CD14-positive monocyte (primary cell): Measurements from ENCODE around the gene CRABP2. TPM values are rescaled to one million over a fixed set of nuclear protein-coding genes. Genes with fewer than 3 reads are reported as not detected.

ENCODE experiments used
- DNase-seq, 3 donors: peaks; one replicate each; pipeline ENCODE4 v3.0.0-alpha.2; 2011 to 2022
- H2AFZ ChIP-seq: 2 replicates; pipeline ENCODE4 v1.6.0; 2012; ENCODE audit warnings: mild to moderate bottlenecking, low read depth, low read length, inconsistent platforms; ENCODE audit not compliant: insufficient read depth, poor library complexity, severe bottlenecking
- H3K27ac ChIP-seq, 2 donors: 1 replicate in 1 of 2; 2 replicates in 1 of 2; pipeline ENCODE4 v1.5.1; 2012 to 2013; ENCODE audit warnings: low read length in 2 of 2, control low read depth in 1 of 2, inconsistent platforms in 1 of 2, low read depth in 1 of 2, mild to moderate bottlenecking in 1 of 2
- H3K27me3 ChIP-seq, 2 donors: one replicate each; pipeline versions ENCODE4 v1.6.0 to v1.6.1; 2011 to 2013; ENCODE audit warnings: low read length in 2 of 2; ENCODE audit not compliant: control insufficient read depth in 2 of 2, insufficient read depth in 2 of 2
- H3K36me3 ChIP-seq, 2 donors: replicated peaks in 1 of 2; 1 replicate in 1 of 2; 2 replicates in 1 of 2; pipeline versions ENCODE4 v1.5.1 to v1.6.1; 2012 to 2013; ENCODE audit warnings: low read length in 2 of 2, control low read depth in 1 of 2, inconsistent platforms in 1 of 2, mild to moderate bottlenecking in 1 of 2; ENCODE audit not compliant: insufficient read depth in 2 of 2, control insufficient read depth in 1 of 2
- H3K4me1 ChIP-seq, 2 donors: 1 replicate in 1 of 2; 2 replicates in 1 of 2; pipeline versions ENCODE4 v1.5.1 to v1.6.1; 2012 to 2013; ENCODE audit warnings: low read length in 2 of 2, control low read depth in 1 of 2, inconsistent platforms in 1 of 2, mild to moderate bottlenecking in 1 of 2, moderate library complexity in 1 of 2; ENCODE audit not compliant: insufficient read depth in 2 of 2, control insufficient read depth in 1 of 2
- H3K4me2 ChIP-seq: replicated peaks from 2 replicates; pipeline ENCODE3; 2012; ENCODE audit warnings: low read length, moderate library complexity, mild to moderate bottlenecking; ENCODE audit not compliant: poor library complexity, severe bottlenecking; ENCODE audit errors: extremely low read depth
- H3K4me3 ChIP-seq, 3 experiments: fragments of 200-600 bp in 1 of 3; sonication (generic) in 1 of 3; replicated peaks in 1 of 3; 1 replicate in 2 of 3; 2 replicates in 1 of 3; pipeline ENCODE4 v1.5.1; 2011 to 2013; ENCODE audit warnings: low read length in 3 of 3, mild to moderate bottlenecking in 3 of 3, control low read depth in 2 of 3, low read depth in 2 of 3, inconsistent platforms in 1 of 3, moderate library complexity in 1 of 3
- H3K79me2 ChIP-seq: 2 replicates; pipeline ENCODE4 v1.6.0; 2012; ENCODE audit warnings: mild to moderate bottlenecking, control low read depth, inconsistent platforms, low read length, moderate library complexity; ENCODE audit not compliant: insufficient read depth
- H3K9ac ChIP-seq: 2 replicates; pipeline ENCODE4 v1.6.0; 2017; ENCODE audit warnings: low read length, mild to moderate bottlenecking; ENCODE audit not compliant: insufficient read depth, poor library complexity, severe bottlenecking
- H3K9me3 ChIP-seq, 2 donors: replicated peaks in 1 of 2; 1 replicate in 1 of 2; 2 replicates in 1 of 2; pipeline versions ENCODE4 v1.5.1 to v1.6.1; 2012 to 2013; ENCODE audit warnings: low read length in 2 of 2, control low read depth in 1 of 2; ENCODE audit not compliant: control insufficient read depth in 1 of 2, insufficient read depth in 1 of 2
- H4K20me1 ChIP-seq: 2 replicates; pipeline ENCODE4 v1.6.0; 2012; ENCODE audit warnings: mild to moderate bottlenecking, low read length, control low read depth, moderate library complexity; ENCODE audit not compliant: insufficient read depth
- H3K27ac Mint-ChIP-seq, 7 donors: one replicate each; pipeline ENCODE4 v1.8.0; 2020; ENCODE audit warnings: mild to moderate bottlenecking in 7 of 7, mixed read lengths in 7 of 7, moderate library complexity in 6 of 7, inconsistent platforms in 2 of 7
- H3K27me3 Mint-ChIP-seq, 3 donors: one replicate each; pipeline ENCODE4 v1.8.0; 2021 to 2022; ENCODE audit warnings: low read depth in 3 of 3, mild to moderate bottlenecking in 3 of 3, mixed read lengths in 3 of 3, moderate library complexity in 3 of 3, inconsistent platforms in 1 of 3
- H3K36me3 Mint-ChIP-seq, 2 donors: one replicate each; pipeline ENCODE4 v1.8.0; 2020; ENCODE audit warnings: mixed read lengths in 2 of 2, inconsistent platforms in 1 of 2, mild to moderate bottlenecking in 1 of 2
- H3K4me1 Mint-ChIP-seq: one replicate; pipeline ENCODE4 v1.8.0; 2020; ENCODE audit warnings: mild to moderate bottlenecking, mixed read lengths
- H3K4me3 Mint-ChIP-seq, 2 donors: one replicate each; pipeline ENCODE4 v1.8.0; 2020; ENCODE audit warnings: mild to moderate bottlenecking in 2 of 2, mixed read lengths in 2 of 2, moderate library complexity in 1 of 2
- H3K9me3 Mint-ChIP-seq, 7 donors: one replicate each; pipeline ENCODE4 v1.8.0; 2020 to 2022; ENCODE audit warnings: mixed read lengths in 7 of 7, mild to moderate bottlenecking in 6 of 7, moderate library complexity in 6 of 7, inconsistent platforms in 2 of 7
- CTCF ChIP-seq: fragments of 200-600 bp; IDR thresholded peaks from one replicate; pipeline ENCODE4 v1.8.0; 2022; ENCODE audit warnings: antibody characterized with exemption, mild to moderate bottlenecking
- WGBS: methylation state at CpG from one replicate; pipeline ENCODE4 v1.1.5; 2013; ENCODE audit warnings: missing lambda C conversion rate; ENCODE audit not compliant: insufficient coverage; 5-methylcytosine and 5-hydroxymethylcytosine counted together
- intact Hi-C, 2 donors: fragments of 100-400 bp; cut with micrococcal nuclease; formaldehyde crosslinking; loops; one replicate each; pipeline versions ENCODE4 v1.15.0 to v1.15.1; 2023
- polyA minus RNA-seq: library from RNA; depleted of rRNA, polyadenylated mRNA; stranded (reverse); fragments of >200 nt; gene quantifications from 2 replicates; pipeline ENCODE4 v1.2.3, GENCODE V29; 2012
- polyA plus RNA-seq, 3 donors: library from polyadenylated mRNA; depleted of rRNA in 1 of 3; unstranded in 2 of 3; stranded (reverse) in 1 of 3; fragments of 300-500 nt in 2 of 3; fragments of >200 nt in 1 of 3; fragmentation: Illumina TruSeq in 2 of 3; gene quantifications; 1 replicate in 2 of 3; 2 replicates in 1 of 3; pipeline ENCODE4 v1.2.3, GENCODE V29; 2012 to 2021
- total RNA-seq, 12 experiments: library from RNA in 1 of 12; stranded (reverse) in 1 of 12; fragments of 120-200 nt in 1 of 12; gene quantifications; one replicate each; pipeline ENCODE4 v1.2.4 and lab custom pipeline; 2013 to 2026; ENCODE audit warnings: mixed read lengths in 6 of 12, inconsistent platforms in 1 of 12

CRABP2 gene
- total RNA-seq (2013), result 0.42 TPM
- 1 to 10 TPM in 1 of 3 donors, under 1 TPM in 1, not detected in 1; 0.23 to 1.8 TPM for polyA plus RNA-seq
- polyA minus RNA-seq, result not detected in 2 replicates
- 0.45 to 6.3 (median 1.1) reads per million in 11 experiments for total RNA-seq (lab: John Stamatoyannopoulos, UW)

GRCh38 chr1:156705321-156705917 is at the start of gene CRABP2:
Gene CRABP2 (minus strand): TSS chr1:156705583. CDS start chr1:156705446, 137 bp downstream.
- Histone ChIP-seq H4K20me1 (no peaks in the 10 kb centered on the region), H3K4me3 (peak within 1 kb of the TSS in 1 of 3 experiments; percentile 45), H3K4me1 (peaks cover 20 to 22% of the 10 kb centered on the region in 2 donors), H3K9me3 (peaks cover 0 to 15% of the 10 kb centered on the region in 2 donors), H3K4me2 (peak within 1 kb of the TSS; percentile 62), H3K27me3 (peaks cover 44 to 72% of the 10 kb centered on the region in 2 donors), H3K9ac (no peak within 1 kb of the TSS), H3K36me3 (no peaks in the 10 kb centered on the region), H3K79me2 (no peaks in the 10 kb centered on the region), H3K27ac (no peak within 1 kb of the TSS), H2AFZ (no peak within 1 kb of the TSS)
- peaks cover 0 to 25% (median 10%) of the 10 kb centered on the region in 7 donors for H3K9me3 Mint-ChIP-seq
- peaks cover 75 to 87% (median 79%) of the 10 kb centered on the region in 3 donors for H3K27me3 Mint-ChIP-seq
- peak within 1 kb of the TSS in 1 of 7 donors; percentile 37 for H3K27ac Mint-ChIP-seq
- no peak for TF ChIP-seq CTCF
- peak within 1 kb of the TSS; percentile 57 to 83 for H3K4me3 Mint-ChIP-seq
- peaks cover 28% of the 10 kb centered on the region for H3K4me1 Mint-ChIP-seq
- WGBS, result 3% methylated on average over 25 of the region's 42 CpGs
- H3K36me3 Mint-ChIP-seq, result peaks cover 0 to 11% of the 10 kb centered on the region in 2 donors
- intact Hi-C loops, result no loop called here
- no peak for DNase-seq

GRCh38 chr1:156754219-156754618 is 48.8 kb upstream of the CRABP2 start:
- H3K27me3 ChIP-seq, result no peaks in the 10 kb centered on the region
- H3K36me3 ChIP-seq, result no peaks in the 10 kb centered on the region
- Mint-ChIP-seq H3K27ac (peak overlapping the region in 1 of 7 donors; percentile 42), H3K27me3 (peaks cover 0 to 1% (median 0%) of the 10 kb centered on the region in 3 donors), H3K4me3 (no peak overlapping the region), H3K9me3 (peaks cover 0 to 3% (median 0%) of the 10 kb centered on the region in 7 donors), H3K36me3 (no peaks in the 10 kb centered on the region), H3K4me1 (peaks cover 47% of the 10 kb centered on the region)
- H3K4me1 ChIP-seq, result peaks cover 28 to 41% of the 10 kb centered on the region in 2 donors
- H3K9me3 ChIP-seq, result no peaks in the 10 kb centered on the region
- intact Hi-C loops, result no loop called here
- WGBS, result 57% methylated on average over 3 of the region's 8 CpGs
- H3K4me3 ChIP-seq, result no peak overlapping the region
- H2AFZ ChIP-seq, result no peak overlapping the region
- no peak for DNase-seq
- no peak for TF ChIP-seq CTCF
- H3K4me2 ChIP-seq, result no peak overlapping the region
- H3K27ac ChIP-seq, result no peak overlapping the region
- no peak overlapping the region for H3K9ac ChIP-seq
- peaks cover 4% of the 10 kb centered on the region for H4K20me1 ChIP-seq
- peaks cover 61% of the 10 kb centered on the region for H3K79me2 ChIP-seq
